ENCODE measurements around the gene CPB2. TPM values are rescaled to one million over a fixed set of nuclear protein-coding genes. Genes with fewer than 3 reads are reported as not detected.
A peak's percentile ranks its signal among the peaks of the same experiment; 100 is the strongest.

CPB2 gene
- total and polyA plus RNA-seq, 9 donors, result 0.38 TPM; not detected in 8

- H3K4me1 ChIP-seq (ENCODE audit: insufficient read depth), result no peaks in the 10 kb centered on the region
- WGBS, 3 donors, result 42 to 64% (median 49%) methylated on average over 2 of the region's 2 CpGs
- H3K27me3 ChIP-seq, result no peaks in the 10 kb centered on the region
- H3K4me3 ChIP-seq, result no peak overlapping the region
- TF ChIP-seq CTCF (IDR thresholded peaks at IDR 0.05), result no peak
- no peak for TF ChIP-seq POLR2A (IDR thresholded peaks at IDR 0.05)
- TF ChIP-seq EP300 (IDR thresholded peaks at IDR 0.05), result no peak
- intact Hi-C loops (cut with DNase I), result no loop called here
- no peaks in the 10 kb centered on the region for H3K36me3 ChIP-seq
- H3K27ac ChIP-seq, result no peak overlapping the region
- no peaks in the 10 kb centered on the region for H3K9me3 ChIP-seq
- DNase-seq, result no peak
Observed at GRCh38 chr13:46121033-46121432, 16.2 kb upstream of the CPB2 start.

DNA sequence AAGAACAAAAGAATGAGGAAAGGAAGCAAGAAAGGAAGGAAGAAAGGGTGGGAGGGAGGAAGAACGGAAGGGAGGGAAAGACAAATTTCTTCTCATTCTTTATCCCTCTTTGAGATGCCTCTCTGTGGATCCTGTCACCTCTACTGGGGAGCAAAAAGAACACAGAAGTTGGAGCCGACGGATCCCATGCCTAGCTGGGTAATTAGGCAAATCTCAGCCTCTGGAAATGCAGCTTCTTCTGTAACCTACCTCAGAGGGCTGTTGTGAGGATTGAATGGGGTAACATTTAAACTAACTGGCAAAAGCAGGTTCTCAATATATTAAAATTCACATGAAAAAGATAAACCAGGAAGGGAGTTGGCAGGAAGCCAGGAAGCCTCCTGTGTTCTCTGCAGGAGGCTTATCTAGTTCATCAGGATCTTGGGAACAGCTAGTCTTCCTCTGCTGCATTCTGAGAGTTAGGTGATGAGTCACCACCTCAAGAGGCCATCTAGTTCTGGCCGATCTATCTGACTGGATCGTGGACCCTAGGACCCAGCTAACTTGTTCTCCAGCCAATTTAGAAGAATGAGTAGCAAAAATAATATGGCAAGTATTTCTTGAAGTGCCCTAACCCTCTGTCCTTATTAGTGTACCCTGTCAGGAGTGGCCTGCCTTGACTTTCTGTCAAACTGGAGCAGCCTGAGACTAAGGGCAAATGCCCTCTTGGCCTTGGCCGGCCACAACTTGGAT is 15.2 kb upstream of the CPB2 start:
- intact Hi-C loops (cut with DNase I), result no loop called here
- H3K27me3 ChIP-seq, result no peaks in the 10 kb centered on the region
- H3K9me3 ChIP-seq, result no peaks in the 10 kb centered on the region
- peak in 3 of 5 donors; percentile 10 to 48 (median 16) for DNase-seq
- H3K27ac ChIP-seq, result no peak overlapping the region
- TF ChIP-seq EP300 (IDR thresholded peaks at IDR 0.05), result no peak
- TF ChIP-seq POLR2A (IDR thresholded peaks at IDR 0.05), result no peak
- TF ChIP-seq CTCF (IDR thresholded peaks at IDR 0.05), result no peak
- H3K4me1 ChIP-seq (ENCODE audit: insufficient read depth), result no peaks in the 10 kb centered on the region
- H3K4me3 ChIP-seq, result no peak overlapping the region
- no peaks in the 10 kb centered on the region for H3K36me3 ChIP-seq
- 25 to 48% (median 28%) methylated on average over 6 of the region's 6 CpGs for WGBS, 3 donors

DNA sequence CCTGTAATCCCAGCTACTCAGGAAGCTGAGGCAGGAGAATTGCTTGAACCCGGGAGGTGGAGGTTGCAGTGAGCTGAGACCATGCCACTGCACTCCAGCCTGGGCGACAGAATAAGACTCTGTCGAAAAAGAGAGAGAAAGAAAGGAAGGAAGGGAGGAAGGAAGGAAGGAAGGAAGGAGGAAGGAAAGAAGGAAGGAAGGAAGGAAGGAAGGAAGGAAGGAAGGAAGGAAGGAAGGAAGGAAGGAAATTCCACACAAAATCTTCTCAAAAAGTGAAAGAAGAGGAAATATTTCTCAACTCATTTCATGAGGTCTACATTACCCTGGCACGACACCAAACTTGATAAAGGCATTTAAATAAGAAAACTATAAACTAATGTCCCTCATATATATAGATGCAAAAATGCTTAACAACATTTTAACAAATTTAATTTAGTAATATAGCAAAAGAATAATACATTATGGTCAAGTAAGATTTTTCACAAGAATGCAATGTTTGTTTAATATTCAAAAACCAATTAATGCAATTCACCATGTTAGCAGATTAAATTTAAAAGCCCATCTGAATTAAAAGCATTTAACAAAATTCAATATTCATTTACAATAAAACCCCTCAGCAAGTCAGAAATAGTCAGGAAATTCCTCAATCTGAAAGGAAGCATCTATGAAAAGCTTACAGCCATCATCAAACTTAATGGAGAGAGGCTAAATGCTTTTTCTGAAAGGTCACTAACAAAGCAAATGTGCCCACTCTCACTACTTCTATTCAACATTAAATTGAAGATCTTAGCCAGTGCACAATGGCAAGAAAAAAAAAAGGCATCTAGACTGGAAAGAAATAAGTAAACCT is 12.0 kb upstream of the CPB2 start:
- 73 to 90% (median 78%) methylated on average over 4 of the region's 4 CpGs for WGBS, 3 donors
- H3K9me3 ChIP-seq, result no peaks in the 10 kb centered on the region
- H3K4me3 ChIP-seq, result no peak overlapping the region
- no peak overlapping the region for H3K27ac ChIP-seq
- intact Hi-C loops (cut with DNase I), result no loop called here
- DNase-seq, result no peak
- H3K27me3 ChIP-seq, result no peaks in the 10 kb centered on the region
- no peaks in the 10 kb centered on the region for H3K36me3 ChIP-seq
- TF ChIP-seq CTCF (IDR thresholded peaks at IDR 0.05) (no peak), POLR2A (IDR thresholded peaks at IDR 0.05) (no peak), EP300 (IDR thresholded peaks at IDR 0.05) (no peak)
- H3K4me1 ChIP-seq (ENCODE audit: insufficient read depth), result no peaks in the 10 kb centered on the region

DNA sequence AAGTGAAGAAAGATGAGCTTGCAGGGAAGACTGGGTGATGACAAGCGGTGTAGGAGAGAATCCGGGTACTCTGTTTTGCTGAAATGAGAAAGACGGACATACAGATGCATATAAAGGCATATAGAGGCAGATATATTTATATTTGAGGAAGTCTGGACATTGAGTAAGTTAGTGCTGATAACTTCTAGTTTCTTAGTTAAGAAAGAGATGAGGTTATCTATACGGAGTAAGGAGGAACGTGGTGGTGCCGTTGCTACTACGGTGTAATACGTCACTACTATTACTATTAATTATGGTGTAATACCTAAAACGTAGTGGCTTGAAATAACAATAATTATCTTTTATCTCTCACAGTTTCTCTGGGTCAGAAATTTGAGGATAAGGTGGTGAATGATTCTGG is 9.8 kb upstream of the CPB2 start:
- H3K27me3 ChIP-seq, result no peaks in the 10 kb centered on the region
- WGBS, 3 donors, result 78 to 88% (median 79%) methylated on average over 9 of the region's 9 CpGs
- H3K36me3 ChIP-seq, result no peaks in the 10 kb centered on the region
- TF ChIP-seq EP300 (IDR thresholded peaks at IDR 0.05) (no peak), POLR2A (IDR thresholded peaks at IDR 0.05) (no peak), CTCF (IDR thresholded peaks at IDR 0.05) (no peak)
- no peak for DNase-seq
- H3K4me1 ChIP-seq (ENCODE audit: insufficient read depth), result no peaks in the 10 kb centered on the region
- H3K9me3 ChIP-seq, result no peaks in the 10 kb centered on the region
- intact Hi-C loops (cut with DNase I), result no loop called here
- H3K4me3 ChIP-seq, result no peak overlapping the region
- no peak overlapping the region for H3K27ac ChIP-seq
